ENCODE data around the gene NPM1.
"Not testable (repeated sequence)": the region's sequence is repeated elsewhere in the genome, so short reads cannot be mapped to it uniquely, and the experiment has no call there.

Gene NPM1

DNA sequence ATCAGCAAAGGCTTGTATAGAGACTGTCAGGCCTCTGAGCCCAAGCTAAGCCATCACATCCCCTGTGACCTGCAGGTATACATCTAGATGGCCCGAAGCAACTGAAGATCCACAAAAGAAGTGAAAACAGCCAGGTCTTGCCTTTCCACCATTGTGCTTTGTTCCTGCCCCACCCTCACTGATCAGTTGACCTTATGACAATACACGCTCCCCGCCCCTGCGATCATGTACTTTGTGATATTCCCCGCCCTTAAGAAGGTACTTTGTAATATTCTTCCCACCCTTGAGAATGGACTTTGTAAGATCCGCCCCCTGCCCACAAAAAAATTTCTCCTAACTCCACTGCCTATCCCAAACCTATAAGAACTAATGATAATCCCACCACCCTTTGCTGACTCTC is 18.6 kb upstream of the NPM1 start:
- TF ChIP-seq, protein P1, sequence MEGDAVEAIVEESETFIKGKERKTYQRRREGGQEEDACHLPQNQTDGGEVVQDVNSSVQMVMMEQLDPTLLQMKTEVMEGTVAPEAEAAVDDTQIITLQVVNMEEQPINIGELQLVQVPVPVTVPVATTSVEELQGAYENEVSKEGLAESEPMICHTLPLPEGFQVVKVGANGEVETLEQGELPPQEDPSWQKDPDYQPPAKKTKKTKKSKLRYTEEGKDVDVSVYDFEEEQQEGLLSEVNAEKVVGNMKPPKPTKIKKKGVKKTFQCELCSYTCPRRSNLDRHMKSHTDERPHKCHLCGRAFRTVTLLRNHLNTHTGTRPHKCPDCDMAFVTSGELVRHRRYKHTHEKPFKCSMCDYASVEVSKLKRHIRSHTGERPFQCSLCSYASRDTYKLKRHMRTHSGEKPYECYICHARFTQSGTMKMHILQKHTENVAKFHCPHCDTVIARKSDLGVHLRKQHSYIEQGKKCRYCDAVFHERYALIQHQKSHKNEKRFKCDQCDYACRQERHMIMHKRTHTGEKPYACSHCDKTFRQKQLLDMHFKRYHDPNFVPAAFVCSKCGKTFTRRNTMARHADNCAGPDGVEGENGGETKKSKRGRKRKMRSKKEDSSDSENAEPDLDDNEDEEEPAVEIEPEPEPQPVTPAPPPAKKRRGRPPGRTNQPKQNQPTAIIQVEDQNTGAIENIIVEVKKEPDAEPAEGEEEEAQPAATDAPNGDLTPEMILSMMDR (IDR thresholded peaks at IDR 0.05; ENCODE audit: low read depth, low read length), result no peak
- no peak for DNase-seq (ENCODE audit: extremely low read depth, low read depth)

DNA sequence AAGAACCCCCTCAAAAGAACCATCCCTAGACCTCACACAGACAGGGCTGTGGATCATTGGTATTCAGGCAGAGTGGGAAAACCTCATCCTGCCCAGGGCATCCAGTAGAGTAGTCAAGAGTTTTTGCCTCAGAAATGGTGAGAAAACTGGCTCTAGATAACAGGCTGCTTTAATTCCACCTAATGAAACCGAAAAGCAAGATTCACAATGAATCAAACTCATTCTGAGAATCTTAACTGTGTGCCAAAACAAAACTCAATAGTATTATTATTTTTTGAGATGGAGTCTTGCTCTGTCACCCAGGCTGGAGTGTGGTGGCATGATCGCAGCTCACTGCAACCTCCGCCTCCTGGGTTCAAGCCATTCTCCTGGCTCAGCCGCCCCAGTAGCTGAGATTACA is 17.8 kb upstream of the NPM1 start:
- TF ChIP-seq, protein P1 (IDR thresholded peaks at IDR 0.05; ENCODE audit: low read depth, low read length), result no peak
- DNase-seq (ENCODE audit: extremely low read depth, low read depth), result no peak

GRCh38 chr5:171370881-171371280 is 16.8 kb upstream of the NPM1 start:
- DNase-seq (ENCODE audit: extremely low read depth, low read depth), result not testable (repeated sequence)

DNA sequence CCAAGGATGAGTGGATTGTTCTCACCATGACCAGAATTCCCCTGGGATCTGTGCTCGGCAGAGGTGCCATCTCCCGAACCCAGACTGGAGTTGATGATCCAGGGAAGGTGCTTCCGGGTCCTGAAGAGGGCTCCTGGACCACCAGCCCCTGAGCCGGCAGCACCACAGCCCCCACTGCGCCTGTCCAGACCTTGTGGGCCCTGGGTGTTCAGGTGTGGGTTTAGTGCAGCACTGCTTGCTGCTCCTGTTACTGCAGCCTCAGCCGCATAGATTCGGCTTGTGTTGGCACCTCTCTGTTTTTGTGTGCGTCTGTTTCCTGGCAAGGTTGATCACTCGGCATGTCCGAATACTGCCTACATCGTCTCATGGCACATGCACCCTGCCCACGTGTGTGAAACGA is 16.3 kb upstream of the NPM1 start:
- no peak for DNase-seq (ENCODE audit: extremely low read depth, low read depth)
- TF ChIP-seq, protein P1 (IDR thresholded peaks at IDR 0.05; ENCODE audit: low read depth, low read length), result no peak

- TF ChIP-seq, protein P1 (IDR thresholded peaks at IDR 0.05; ENCODE audit: low read depth, low read length), result no peak
- no peak for DNase-seq (ENCODE audit: extremely low read depth, low read depth)
Measured at GRCh38 chr5:171379961-171380360, 7.7 kb upstream of the NPM1 start.

DNA sequence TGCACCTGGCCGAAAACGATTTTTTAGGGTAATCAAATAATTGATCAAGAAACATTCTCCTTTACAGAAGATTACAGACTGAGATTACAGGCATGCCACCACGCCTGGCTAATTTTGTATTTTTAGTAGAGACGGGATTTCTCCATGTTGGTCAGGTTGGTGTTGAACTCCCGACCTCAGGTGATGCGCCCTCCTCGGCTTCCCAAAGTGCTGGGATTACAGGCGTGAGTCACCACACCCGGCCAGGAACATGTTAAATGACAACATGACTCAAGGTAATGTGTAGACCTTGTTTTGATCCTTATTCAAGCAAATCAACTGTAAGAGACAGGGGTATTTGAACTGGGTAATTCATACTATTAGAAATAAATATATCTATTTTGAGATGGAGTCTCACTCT is 3.2 kb upstream of the NPM1 start:
- DNase-seq (ENCODE audit: extremely low read depth, low read depth), result not testable (repeated sequence)

- not testable (repeated sequence) for DNase-seq (ENCODE audit: extremely low read depth, low read depth)
Measured at GRCh38 chr5:171384999-171385398, 2.6 kb upstream of the NPM1 start.

DNA sequence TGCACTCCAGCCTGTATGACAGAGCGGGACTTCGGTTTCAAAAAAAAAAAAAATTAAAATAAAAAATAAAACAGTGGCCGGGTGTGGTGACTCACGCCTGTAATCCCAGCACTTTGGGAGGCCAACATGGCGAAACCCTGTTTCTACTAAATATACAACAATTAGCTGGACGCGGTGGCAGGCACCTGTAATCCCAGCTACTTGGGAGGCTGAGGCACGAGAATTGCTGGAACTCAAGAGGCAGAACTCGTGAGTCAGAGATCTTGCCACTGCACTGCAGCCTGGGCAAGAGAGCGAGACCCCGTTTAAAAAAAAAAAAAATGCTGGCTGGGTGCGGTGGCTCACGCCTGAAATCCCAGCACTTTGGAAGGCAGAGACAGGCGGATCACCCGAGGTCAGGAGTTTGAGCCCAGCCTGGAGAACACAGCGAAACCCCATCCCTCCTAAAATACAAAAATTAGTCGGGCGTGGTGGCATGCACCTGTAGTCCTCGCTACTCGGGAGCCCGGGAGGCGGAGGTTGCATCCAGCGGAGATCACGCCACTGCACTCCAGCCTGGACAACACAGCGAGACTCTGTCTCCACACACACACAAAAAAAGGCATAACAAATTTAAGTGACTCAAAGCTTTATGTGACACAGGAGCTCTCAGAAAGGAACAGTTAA is 1.5 kb upstream of the NPM1 start:
- TF ChIP-seq, protein P1 (IDR thresholded peaks at IDR 0.05; ENCODE audit: low read depth, low read length), result no peak
- no peak for DNase-seq (ENCODE audit: extremely low read depth, low read depth)

DNA sequence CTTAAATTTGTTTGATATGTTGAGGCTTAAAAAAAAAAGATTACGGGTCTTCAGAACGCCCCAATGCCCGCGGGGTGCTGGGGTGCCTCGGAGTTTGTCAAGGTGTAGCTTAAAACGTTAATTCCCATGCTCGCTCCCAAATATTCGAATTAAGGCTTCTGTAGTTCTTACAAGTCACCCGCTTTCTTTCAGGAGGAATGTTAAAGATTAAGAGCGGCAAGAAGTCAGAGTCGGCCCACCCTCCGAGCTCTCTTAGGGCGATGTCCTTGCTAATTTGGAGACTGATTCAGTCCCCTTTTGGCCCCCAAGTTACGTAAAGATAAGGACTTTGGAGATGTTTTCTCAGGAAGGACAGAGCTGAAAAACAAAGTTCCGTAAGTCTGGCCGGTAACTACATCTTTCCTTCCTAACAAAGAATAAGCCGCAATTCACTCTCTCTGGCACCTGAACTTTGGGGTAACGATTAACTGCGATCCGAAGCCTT is 746 bp upstream of the NPM1 start:
- TF ChIP-seq, protein P1 (IDR thresholded peaks at IDR 0.05; ENCODE audit: low read depth, low read length), result no peak
- DNase-seq (ENCODE audit: extremely low read depth, low read depth), result no peak

Measured in AG09319 (cell line).